ENCODE results near the gene C20orf141.

DNA sequence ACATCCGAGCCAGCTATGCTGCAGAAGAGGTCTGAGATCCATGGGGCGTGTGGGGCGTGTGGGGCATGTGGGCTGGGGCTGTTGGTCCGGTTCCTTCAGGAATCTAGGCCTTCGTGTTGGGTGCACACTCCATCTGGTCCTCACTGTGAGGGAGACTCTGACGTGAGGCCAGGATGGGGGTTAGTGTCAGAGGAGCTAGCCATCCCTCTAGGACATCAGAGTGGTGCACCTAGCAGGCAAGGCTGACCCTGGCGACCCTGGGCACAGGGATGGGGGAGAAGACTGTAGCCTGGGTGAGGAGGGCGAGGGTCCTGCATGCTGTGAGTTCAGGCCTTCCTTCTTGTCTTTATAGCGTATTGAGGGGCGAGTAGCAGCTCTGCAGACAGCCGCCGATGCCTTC lies 49.8 kb downstream of the C20orf141 start:
- no peak for TF ChIP-seq EZH2 (IDR thresholded peaks at IDR 0.05; ENCODE audit: borderline replicate concordance, low read depth, low read length, poor library complexity, severe bottlenecking)
- TF ChIP-seq, protein P1, sequence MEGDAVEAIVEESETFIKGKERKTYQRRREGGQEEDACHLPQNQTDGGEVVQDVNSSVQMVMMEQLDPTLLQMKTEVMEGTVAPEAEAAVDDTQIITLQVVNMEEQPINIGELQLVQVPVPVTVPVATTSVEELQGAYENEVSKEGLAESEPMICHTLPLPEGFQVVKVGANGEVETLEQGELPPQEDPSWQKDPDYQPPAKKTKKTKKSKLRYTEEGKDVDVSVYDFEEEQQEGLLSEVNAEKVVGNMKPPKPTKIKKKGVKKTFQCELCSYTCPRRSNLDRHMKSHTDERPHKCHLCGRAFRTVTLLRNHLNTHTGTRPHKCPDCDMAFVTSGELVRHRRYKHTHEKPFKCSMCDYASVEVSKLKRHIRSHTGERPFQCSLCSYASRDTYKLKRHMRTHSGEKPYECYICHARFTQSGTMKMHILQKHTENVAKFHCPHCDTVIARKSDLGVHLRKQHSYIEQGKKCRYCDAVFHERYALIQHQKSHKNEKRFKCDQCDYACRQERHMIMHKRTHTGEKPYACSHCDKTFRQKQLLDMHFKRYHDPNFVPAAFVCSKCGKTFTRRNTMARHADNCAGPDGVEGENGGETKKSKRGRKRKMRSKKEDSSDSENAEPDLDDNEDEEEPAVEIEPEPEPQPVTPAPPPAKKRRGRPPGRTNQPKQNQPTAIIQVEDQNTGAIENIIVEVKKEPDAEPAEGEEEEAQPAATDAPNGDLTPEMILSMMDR (conservative IDR thresholded peaks at IDR 0.05; ENCODE audit: low read depth, low read length), result no peak

All from A673 (cell line).